Thymus (tissue), 11 donors: ENCODE results near the gene ILF3. TPM values are rescaled to one million over a fixed set of nuclear protein-coding genes. Genes with fewer than 3 reads are reported as not detected.

Source experiments
- DNase-seq, 9 donors: peaks; one replicate each; pipeline ENCODE4 v3.0.0-alpha.2; 2013; ENCODE audit warnings: low spot score in 9 of 9, low read depth in 6 of 9, missing footprints in 1 of 9
- H3K27ac ChIP-seq, 2 donors: one replicate each; pipeline ENCODE4 v1.5.1; 2013; ENCODE audit warnings: control low read depth in 1 of 2, low read depth in 1 of 2, low read length in 1 of 2, mild to moderate bottlenecking in 1 of 2, moderate library complexity in 1 of 2
- H3K27me3 ChIP-seq, 2 donors: one replicate each; pipeline ENCODE4 v1.5.1; 2013; ENCODE audit warnings: low read length in 1 of 2; ENCODE audit not compliant: control insufficient read depth in 2 of 2, insufficient read depth in 1 of 2
- H3K36me3 ChIP-seq, 2 donors: one replicate each; pipeline ENCODE4 v1.5.1; 2013; ENCODE audit warnings: low read length in 1 of 2, mild to moderate bottlenecking in 1 of 2, moderate library complexity in 1 of 2; ENCODE audit not compliant: control insufficient read depth in 2 of 2, insufficient read depth in 2 of 2
- H3K4me1 ChIP-seq, 2 donors: one replicate each; pipeline ENCODE4 v1.5.1; 2013; ENCODE audit warnings: low read length in 2 of 2; ENCODE audit not compliant: control insufficient read depth in 2 of 2, insufficient read depth in 2 of 2
- H3K4me3 ChIP-seq, 2 donors: one replicate each; pipeline ENCODE4 v1.5.1; 2013; ENCODE audit warnings: low read length in 2 of 2, control low read depth in 1 of 2, mild to moderate bottlenecking in 1 of 2
- H3K9me3 ChIP-seq, 2 donors: one replicate each; pipeline ENCODE4 v1.5.1; 2013; ENCODE audit warnings: low read length in 1 of 2, mild to moderate bottlenecking in 1 of 2; ENCODE audit not compliant: control insufficient read depth in 2 of 2, insufficient read depth in 1 of 2
- WGBS: extraction: QIAGEN DNeasy Blood & Tissue Kit; methylation state at CpG from one replicate; pipeline ENCODE4 v1.1.7; 2013; 5-methylcytosine and 5-hydroxymethylcytosine counted together
- polyA plus RNA-seq: library from polyadenylated mRNA; stranded (reverse); fragments of 200-250 nt; gene quantifications from one replicate; pipeline ENCODE4 v1.2.3, GENCODE V29; 2013
- total RNA-seq: library from RNA; stranded (reverse); fragments of 120-200 nt; gene quantifications from one replicate; pipeline ENCODE4 v1.2.4, GENCODE V29; 2013
- donor health status: healthy.

ILF3 gene
- total and polyA plus RNA-seq, 2 donors = 60.7 to 185 TPM

GRCh38 chr19:10646456-10647159 is 7.5 kb upstream of the ILF3 start:
- H3K36me3 ChIP-seq = peaks cover 22 to 27% of the 10 kb centered on the region in 2 donors
- 94% methylated on average over 12 of the region's 12 CpGs for WGBS
- no peak overlapping the region for H3K4me3 ChIP-seq
- peak overlapping the region in 1 of 2 donors; percentile 31 for H3K27ac ChIP-seq
- peaks cover 0 to 26% of the 10 kb centered on the region in 2 donors for H3K4me1 ChIP-seq
- no peaks in the 10 kb centered on the region for H3K27me3 ChIP-seq
- H3K9me3 ChIP-seq = no peaks in the 10 kb centered on the region
- DNase-seq = no peak

- 97% methylated on average over 4 of the region's 4 CpGs for WGBS
- H3K4me1 ChIP-seq = peaks cover 0 to 34% of the 10 kb centered on the region in 2 donors
- no peaks in the 10 kb centered on the region for H3K27me3 ChIP-seq
- H3K4me3 ChIP-seq = no peak overlapping the region
- H3K9me3 ChIP-seq = peaks cover 0 to 4% of the 10 kb centered on the region in 2 donors
- peaks cover 8 to 12% of the 10 kb centered on the region in 2 donors for H3K36me3 ChIP-seq
- no peak overlapping the region for H3K27ac ChIP-seq
- DNase-seq = no peak
These were observed 5.8 kb upstream of the ILF3 start for GRCh38 chr19:10648360-10648759.

GRCh38 chr19:10651851-10652250 is 2.3 kb upstream of the ILF3 start:
- Histone ChIP-seq H3K4me1 (peaks cover 11 to 36% of the 10 kb centered on the region in 2 donors), H3K27ac (peak overlapping the region in 1 of 2 donors; percentile 37)
- WGBS = 96% methylated on average over 4 of the region's 4 CpGs

GRCh38 chr19:10653482-10653731 is 739 bp upstream of the ILF3 start:
- Histone ChIP-seq H3K36me3 (peaks cover 10 to 16% of the 10 kb centered on the region in 2 donors), H3K27ac (peak overlapping the region; percentile 97 to 100), H3K4me3 (peak overlapping the region; percentile 95 to 100), H3K27me3 (no peaks in the 10 kb centered on the region), H3K9me3 (peaks cover 0 to 8% of the 10 kb centered on the region in 2 donors), H3K4me1 (peaks cover 11 to 41% of the 10 kb centered on the region in 2 donors)
- DNase-seq = no peak
- under 1% methylated on average over 18 of the region's 18 CpGs for WGBS

More at GRCh38 chr19:10651851-10652250, 2.3 kb upstream of the ILF3 start:
- Histone ChIP-seq H3K36me3 (peaks cover 2 to 3% of the 10 kb centered on the region in 2 donors), H3K9me3 (peaks cover 0 to 8% of the 10 kb centered on the region in 2 donors), H3K27me3 (no peaks in the 10 kb centered on the region), H3K4me3 (no peak overlapping the region)
- DNase-seq = peak in 2 of 9 donors; percentile 15 to 41

GRCh38 chr19:10654610-10655456 is 687 bp downstream of the ILF3 start:
- Histone ChIP-seq H3K4me1 (peaks cover 11 to 41% of the 10 kb centered on the region in 2 donors), H3K27me3 (no peaks in the 10 kb centered on the region), H3K36me3 (peaks cover 10 to 19% of the 10 kb centered on the region in 2 donors), H3K9me3 (peaks cover 0 to 8% of the 10 kb centered on the region in 2 donors), H3K27ac (peak overlapping the region; percentile 97), H3K4me3 (peak overlapping the region; percentile 95 to 100)
- WGBS = under 1% methylated on average over 73 of the region's 73 CpGs
- DNase-seq = peak in 5 of 9 donors; percentile 34 to 77 (median 43)

GRCh38 chr19:10655457-10656312 is 1.5 kb downstream of the ILF3 start:
- H3K36me3 ChIP-seq = peaks cover 14 to 26% of the 10 kb centered on the region in 2 donors
- peaks cover 0 to 8% of the 10 kb centered on the region in 2 donors for H3K9me3 ChIP-seq
- 5% methylated on average over 16 of the region's 16 CpGs for WGBS
- peak overlapping the region; percentile 95 to 100 for H3K4me3 ChIP-seq
- peaks cover 11 to 41% of the 10 kb centered on the region in 2 donors for H3K4me1 ChIP-seq
- no peaks in the 10 kb centered on the region for H3K27me3 ChIP-seq
- H3K27ac ChIP-seq = peak overlapping the region in 1 of 2 donors; percentile 64
- DNase-seq = peak in 1 of 9 donors; percentile 6

GRCh38 chr19:10660346-10660745 is 6.2 kb downstream of the ILF3 start:
- H3K4me3 ChIP-seq = no peak overlapping the region
- H3K9me3 ChIP-seq = no peaks in the 10 kb centered on the region
- 95% methylated on average over 5 of the region's 5 CpGs for WGBS
- H3K27me3 ChIP-seq = no peaks in the 10 kb centered on the region
- H3K4me1 ChIP-seq = peaks cover 16 to 30% of the 10 kb centered on the region in 2 donors
- H3K27ac ChIP-seq = no peak overlapping the region
- peaks cover 20 to 44% of the 10 kb centered on the region in 2 donors for H3K36me3 ChIP-seq
- no peak for DNase-seq

- Histone ChIP-seq H3K36me3 (peaks cover 19 to 53% of the 10 kb centered on the region in 2 donors), H3K27ac (no peak overlapping the region), H3K4me3 (no peak overlapping the region), H3K27me3 (no peaks in the 10 kb centered on the region), H3K9me3 (no peaks in the 10 kb centered on the region), H3K4me1 (peaks cover 7 to 15% of the 10 kb centered on the region in 2 donors)
- DNase-seq = no peak
- WGBS = 93% methylated on average over 1 of the region's 1 CpG
These were observed 7.8 kb downstream of the ILF3 start for GRCh38 chr19:10661946-10662345.
